Memory B cell (primary cell): ENCODE results near the gene KRTAP5-6.
"Not testable (repeated sequence)": the region's sequence is repeated elsewhere in the genome, so short reads cannot be mapped to it uniquely, and the experiment has no call there.

Experiments used
- ATAC-seq: fragments of 150-1000 bp; cut with Tn5 transposase; 2 replicates; pipeline ENCODE4 v1.10.0; 2021; ENCODE audit warnings: low read depth, mild to moderate bottlenecking, moderate library complexity
- DNase-seq, 2 donors: peaks; one replicate each; pipeline ENCODE4 v3.0.0; 2022; ENCODE audit warnings: low spot score in 2 of 2
- H3K27ac Mint-ChIP-seq: one replicate; pipeline ENCODE4 v1.8.0; 2022; ENCODE audit warnings: mild to moderate bottlenecking, moderate library complexity, mixed read lengths
- H3K27me3 Mint-ChIP-seq: one replicate; pipeline ENCODE4 v1.8.0; 2022; ENCODE audit warnings: mixed read lengths
- H3K36me3 Mint-ChIP-seq: one replicate; pipeline ENCODE4 v1.8.0; 2022; ENCODE audit warnings: mild to moderate bottlenecking, mixed read lengths
- H3K4me1 Mint-ChIP-seq: one replicate; pipeline ENCODE4 v1.8.0; 2022; ENCODE audit warnings: mixed read lengths
- H3K4me3 Mint-ChIP-seq: one replicate; pipeline ENCODE4 v1.8.0; 2022; ENCODE audit warnings: mild to moderate bottlenecking, moderate library complexity, mixed read lengths
- H3K9me3 Mint-ChIP-seq: one replicate; pipeline ENCODE4 v1.8.0; 2022; ENCODE audit warnings: mixed read lengths

The KRTAP5-6 gene

GRCh38 chr11:1684886-1685874 lies 11.8 kb upstream of the KRTAP5-6 start:
- peaks cover 14% of the 10 kb centered on the region for H3K27me3 Mint-ChIP-seq
- H3K9me3 Mint-ChIP-seq, H3K36me3 Mint-ChIP-seq, H3K4me1 Mint-ChIP-seq, ATAC-seq, H3K4me3 Mint-ChIP-seq, DNase-seq, H3K27ac Mint-ChIP-seq: not testable (repeated sequence)

GRCh38 chr11:1686220-1686619 lies 10.8 kb upstream of the KRTAP5-6 start:
- H3K27ac Mint-ChIP-seq, H3K4me3 Mint-ChIP-seq, ATAC-seq, H3K36me3 Mint-ChIP-seq, H3K4me1 Mint-ChIP-seq, H3K9me3 Mint-ChIP-seq, DNase-seq: not testable (repeated sequence)
- peaks cover 20% of the 10 kb centered on the region for H3K27me3 Mint-ChIP-seq

GRCh38 chr11:1688336-1688947 lies 8.6 kb upstream of the KRTAP5-6 start:
- ATAC-seq, DNase-seq, H3K9me3 Mint-ChIP-seq, H3K27ac Mint-ChIP-seq, H3K4me1 Mint-ChIP-seq, H3K4me3 Mint-ChIP-seq, H3K36me3 Mint-ChIP-seq: not testable (repeated sequence)
- peaks cover 25% of the 10 kb centered on the region for H3K27me3 Mint-ChIP-seq

- H3K4me3 Mint-ChIP-seq, H3K36me3 Mint-ChIP-seq, H3K4me1 Mint-ChIP-seq, H3K9me3 Mint-ChIP-seq, H3K27ac Mint-ChIP-seq, DNase-seq, ATAC-seq: not testable (repeated sequence)
- H3K27me3 Mint-ChIP-seq: peaks cover 25% of the 10 kb centered on the region
These were observed 7.5 kb upstream of the KRTAP5-6 start for GRCh38 chr11:1689250-1690166.

GRCh38 chr11:1690167-1691025 lies 6.6 kb upstream of the KRTAP5-6 start:
- no peak overlapping the region for H3K27ac Mint-ChIP-seq
- DNase-seq (no peak), ATAC-seq (no peak)
- H3K36me3 Mint-ChIP-seq: no peaks in the 10 kb centered on the region
- H3K4me1 Mint-ChIP-seq: peaks cover 3% of the 10 kb centered on the region
- no peak overlapping the region for H3K4me3 Mint-ChIP-seq
- H3K9me3 Mint-ChIP-seq: no peaks in the 10 kb centered on the region
- peaks cover 22% of the 10 kb centered on the region for H3K27me3 Mint-ChIP-seq

- Mint-ChIP-seq H3K27me3 (peaks cover 27% of the 10 kb centered on the region), H3K9me3 (no peaks in the 10 kb centered on the region), H3K27ac (no peak overlapping the region), H3K4me1 (peaks cover 3% of the 10 kb centered on the region), H3K36me3 (no peaks in the 10 kb centered on the region), H3K4me3 (no peak overlapping the region)
- DNase-seq (no peak), ATAC-seq (no peak)
These were observed 5.7 kb upstream of the KRTAP5-6 start for GRCh38 chr11:1691026-1691877.

GRCh38 chr11:1691878-1692707 lies 4.9 kb upstream of the KRTAP5-6 start:
- Mint-ChIP-seq H3K27ac (no peak overlapping the region), H3K4me3 (no peak overlapping the region), H3K9me3 (no peaks in the 10 kb centered on the region)

GRCh38 chr11:1692708-1693326 lies 4.2 kb upstream of the KRTAP5-6 start:
- H3K27me3 Mint-ChIP-seq: peaks cover 30% of the 10 kb centered on the region
- peak overlapping the region; percentile 25 for H3K27ac Mint-ChIP-seq
- peaks cover 3% of the 10 kb centered on the region for H3K4me1 Mint-ChIP-seq
- H3K9me3 Mint-ChIP-seq: no peaks in the 10 kb centered on the region
- DNase-seq: no peak
- H3K36me3 Mint-ChIP-seq: no peaks in the 10 kb centered on the region
- H3K4me3 Mint-ChIP-seq: peak overlapping the region; percentile 82
- ATAC-seq: no peak

More at GRCh38 chr11:1691878-1692707, 4.9 kb upstream of the KRTAP5-6 start:
- peaks cover 29% of the 10 kb centered on the region for H3K27me3 Mint-ChIP-seq
- ATAC-seq (no peak), DNase-seq (no peak)
- H3K4me1 Mint-ChIP-seq: peaks cover 3% of the 10 kb centered on the region
- no peaks in the 10 kb centered on the region for H3K36me3 Mint-ChIP-seq

GRCh38 chr11:1693327-1694063 lies 3.5 kb upstream of the KRTAP5-6 start:
- ATAC-seq: peak; percentile 64
- H3K9me3 Mint-ChIP-seq: no peaks in the 10 kb centered on the region
- peaks cover 3% of the 10 kb centered on the region for H3K4me1 Mint-ChIP-seq
- DNase-seq: peak; percentile 82 to 88
- H3K27ac Mint-ChIP-seq: peak overlapping the region; percentile 25
- H3K27me3 Mint-ChIP-seq: peaks cover 32% of the 10 kb centered on the region
- H3K36me3 Mint-ChIP-seq: no peaks in the 10 kb centered on the region
- H3K4me3 Mint-ChIP-seq: peak overlapping the region; percentile 82

- H3K4me3 Mint-ChIP-seq: no peak overlapping the region
- peaks cover 3% of the 10 kb centered on the region for H3K4me1 Mint-ChIP-seq
- ATAC-seq: peak; percentile 88
- no peaks in the 10 kb centered on the region for H3K36me3 Mint-ChIP-seq
- DNase-seq: peak; percentile 85 to 91
- peaks cover 31% of the 10 kb centered on the region for H3K27me3 Mint-ChIP-seq
- no peak overlapping the region for H3K27ac Mint-ChIP-seq
- H3K9me3 Mint-ChIP-seq: no peaks in the 10 kb centered on the region
These were observed 2.7 kb upstream of the KRTAP5-6 start for GRCh38 chr11:1694064-1694845.
